ENCODE data around the gene ZC3H10. TPM values are rescaled to one million over a fixed set of nuclear protein-coding genes. Genes with fewer than 3 reads are reported as not detected.

The ZC3H10 gene
- total RNA-seq, 2 experiments from 2014 or later, result 12.6 to 16.5 TPM

- intact Hi-C loops (cut with micrococcal nuclease; ENCODE audit: unreplicated experiment), result no loop called here
- DNase-seq (ENCODE audit: low spot score), result no peak
- Histone ChIP-seq H3K4me2 (ENCODE audit: low read length) (no peak overlapping the region), H2AFZ (ENCODE audit: low read length) (no peak overlapping the region), H4K20me1 (ENCODE audit: insufficient read depth, low read length) (no peaks in the 10 kb centered on the region), H3K4me1 (ENCODE audit: insufficient read depth, low read length, poor library complexity, severe bottlenecking) (no peaks in the 10 kb centered on the region), H3K36me3 (ENCODE audit: insufficient read depth, low read length) (peaks cover 79% of the 10 kb centered on the region), H3K79me2 (ENCODE audit: insufficient read depth, low read depth, low read length) (no peaks in the 10 kb centered on the region), H3K4me3 (ENCODE audit: low read depth, low read length, poor library complexity, severe bottlenecking) (no peak overlapping the region), H3K9me3 (ENCODE audit: low read length) (no peaks in the 10 kb centered on the region), H3K9me2 (ENCODE audit: insufficient read depth, low read length) (no peaks in the 10 kb centered on the region), H3K27ac (ENCODE audit: low read depth, low read length, poor library complexity, severe bottlenecking) (no peak overlapping the region)
- ChIA-PET CTCF (ENCODE audit: unreplicated experiment) (no interaction called here), POLR2A (interaction anchor here (0.7 to 1.3 kb wide), 2 partner anchors 23 to 290 kb away, joined by 3 read pairs; no protein-coding TSS in a partner anchor)
- no peak for TF ChIP-seq CTCF (conservative IDR thresholded peaks at IDR 0.05; ENCODE audit: low read length)
- no peak for TF ChIP-seq EZH2phosphoT487 (IDR thresholded peaks at IDR 0.05; ENCODE audit: borderline replicate concordance, low read depth, low read length)
- no TSS peak for BruUV-seq (replicated peaks)
These were observed 24.1 kb downstream of the ZC3H10 start for GRCh38 chr12:56141946-56142784.

- no peaks in the 10 kb centered on the region for H3K9me3 ChIP-seq (ENCODE audit: low read length)
- DNase-seq (ENCODE audit: low spot score), result no peak
- peaks cover 68% of the 10 kb centered on the region for H3K36me3 ChIP-seq (ENCODE audit: insufficient read depth, low read length)
- no peaks in the 10 kb centered on the region for H3K4me1 ChIP-seq (ENCODE audit: insufficient read depth, low read length, poor library complexity, severe bottlenecking)
- TF ChIP-seq CTCF (conservative IDR thresholded peaks at IDR 0.05; ENCODE audit: low read length) (no peak), EZH2phosphoT487 (IDR thresholded peaks at IDR 0.05; ENCODE audit: borderline replicate concordance, low read depth, low read length) (no peak)
- no peaks in the 10 kb centered on the region for H3K79me2 ChIP-seq (ENCODE audit: insufficient read depth, low read depth, low read length)
- H3K9me2 ChIP-seq (ENCODE audit: insufficient read depth, low read length), result no peaks in the 10 kb centered on the region
- POLR2A ChIA-PET, result no interaction called here
- BruUV-seq (replicated peaks), result no TSS peak
- intact Hi-C loops (cut with micrococcal nuclease; ENCODE audit: unreplicated experiment), result no loop called here
- H3K4me3 ChIP-seq (ENCODE audit: low read depth, low read length, poor library complexity, severe bottlenecking), result no peak overlapping the region
- no peak overlapping the region for H3K27ac ChIP-seq (ENCODE audit: low read depth, low read length, poor library complexity, severe bottlenecking)
- no peak overlapping the region for H3K4me2 ChIP-seq (ENCODE audit: low read length)
- H4K20me1 ChIP-seq (ENCODE audit: insufficient read depth, low read length), result no peaks in the 10 kb centered on the region
- CTCF ChIA-PET (ENCODE audit: unreplicated experiment), result no interaction called here
- H2AFZ ChIP-seq (ENCODE audit: low read length), result no peak overlapping the region
These were observed 25.2 kb downstream of the ZC3H10 start for GRCh38 chr12:56143217-56143616.

GRCh38 chr12:56143870-56144269, 25.8 kb downstream of the ZC3H10 start:
- intact Hi-C loops (cut with micrococcal nuclease; ENCODE audit: unreplicated experiment), result no loop called here
- no peaks in the 10 kb centered on the region for H4K20me1 ChIP-seq (ENCODE audit: insufficient read depth, low read length)
- BruUV-seq (replicated peaks), result no TSS peak
- no peaks in the 10 kb centered on the region for H3K9me3 ChIP-seq (ENCODE audit: low read length)
- no peaks in the 10 kb centered on the region for H3K79me2 ChIP-seq (ENCODE audit: insufficient read depth, low read depth, low read length)
- no peaks in the 10 kb centered on the region for H3K9me2 ChIP-seq (ENCODE audit: insufficient read depth, low read length)
- H3K4me1 ChIP-seq (ENCODE audit: insufficient read depth, low read length, poor library complexity, severe bottlenecking), result no peaks in the 10 kb centered on the region
- TF ChIP-seq CTCF (conservative IDR thresholded peaks at IDR 0.05; ENCODE audit: low read length), result no peak
- TF ChIP-seq EZH2phosphoT487 (IDR thresholded peaks at IDR 0.05; ENCODE audit: borderline replicate concordance, low read depth, low read length), result no peak
- no peak overlapping the region for H3K4me3 ChIP-seq (ENCODE audit: low read depth, low read length, poor library complexity, severe bottlenecking)
- CTCF ChIA-PET (ENCODE audit: unreplicated experiment), result interaction anchor here (0.6 kb wide), 1 partner anchor 46 kb away, joined by 10 read pairs; no protein-coding TSS in a partner anchor
- no peak overlapping the region for H3K4me2 ChIP-seq (ENCODE audit: low read length)
- no peak overlapping the region for H3K27ac ChIP-seq (ENCODE audit: low read depth, low read length, poor library complexity, severe bottlenecking)
- no peak overlapping the region for H2AFZ ChIP-seq (ENCODE audit: low read length)
- POLR2A ChIA-PET, result interaction anchor here (0.9 kb wide), 1 partner anchor 15 kb away, joined by 3 read pairs; no protein-coding TSS in a partner anchor
- peaks cover 62% of the 10 kb centered on the region for H3K36me3 ChIP-seq (ENCODE audit: insufficient read depth, low read length)
- DNase-seq (ENCODE audit: low spot score), result no peak

Measured in OCI-LY7 (cell line).